ENCODE data around the gene KLC4. TPM values are rescaled to one million over a fixed set of nuclear protein-coding genes. Genes with fewer than 3 reads are reported as not detected.

The KLC4 gene
- total RNA-seq, 4 donors from 2014 or later = 18.0 to 43.4 (median 30.2) TPM

DNA sequence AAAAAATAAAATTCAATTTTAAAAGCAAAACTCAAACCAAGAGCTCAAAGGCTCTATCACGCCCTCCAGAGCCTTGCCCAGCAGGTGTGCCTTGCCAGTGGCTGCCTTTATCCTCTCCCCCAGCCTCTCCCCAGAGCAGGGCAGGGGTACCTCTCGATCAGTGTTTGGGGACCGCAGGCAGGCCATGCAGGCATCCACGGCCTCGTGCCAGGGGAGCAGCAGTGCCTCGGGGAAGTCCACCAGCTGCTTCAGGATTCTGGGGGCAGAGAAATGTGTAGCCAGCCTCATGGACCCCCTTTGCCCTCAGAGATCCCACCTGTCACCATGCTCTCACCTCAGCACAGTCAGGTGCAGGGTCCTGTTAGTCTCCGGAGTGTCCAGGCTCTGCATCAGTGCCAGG lies 11.4 kb upstream of the KLC4 start:
- ATAC-seq = no peak
- TF ChIP-seq POLR2A (IDR thresholded peaks at IDR 0.05) = no peak
- no peak for TF ChIP-seq POLR2AphosphoS5 (IDR thresholded peaks at IDR 0.05)
- TF ChIP-seq EP300 (IDR thresholded peaks at IDR 0.05) = no peak
- TF ChIP-seq CTCF (IDR thresholded peaks at IDR 0.05) = no peak
- no peaks in the 10 kb centered on the region for H3K9me3 ChIP-seq
- H3K27me3 ChIP-seq = no peaks in the 10 kb centered on the region
- H3K4me1 ChIP-seq = peaks cover 0 to 12% (median 2%) of the 10 kb centered on the region in 3 donors
- peaks cover 0 to 82% of the 10 kb centered on the region in 2 donors for H3K36me3 ChIP-seq
- 62 to 81% methylated on average over 2 to 5 of the region's 7 CpGs for WGBS, 2 donors (ENCODE audit: low coverage in 1 of 2)
- H3K27ac ChIP-seq = no peak overlapping the region
- no peak overlapping the region for H3K4me3 ChIP-seq

- ATAC-seq = no peak
- H3K27me3 ChIP-seq = no peaks in the 10 kb centered on the region
- H3K36me3 ChIP-seq = peaks cover 0 to 65% of the 10 kb centered on the region in 2 donors
- TF ChIP-seq POLR2AphosphoS5 (IDR thresholded peaks at IDR 0.05) (no peak), EP300 (IDR thresholded peaks at IDR 0.05) (no peak), POLR2A (IDR thresholded peaks at IDR 0.05) (no peak), CTCF (IDR thresholded peaks at IDR 0.05) (no peak)
- H3K27ac ChIP-seq = no peak overlapping the region
- H3K4me3 ChIP-seq = no peak overlapping the region
- peaks cover 0 to 28% (median 9%) of the 10 kb centered on the region in 3 donors for H3K4me1 ChIP-seq
- no CpG with 5 or more reads among the region's 17 CpGs for WGBS, 2 donors (ENCODE audit: low coverage in 1 of 2)
- H3K9me3 ChIP-seq = no peaks in the 10 kb centered on the region
These were observed 8.4 kb upstream of the KLC4 start for GRCh38 chr6:43050981-43051380.

DNA sequence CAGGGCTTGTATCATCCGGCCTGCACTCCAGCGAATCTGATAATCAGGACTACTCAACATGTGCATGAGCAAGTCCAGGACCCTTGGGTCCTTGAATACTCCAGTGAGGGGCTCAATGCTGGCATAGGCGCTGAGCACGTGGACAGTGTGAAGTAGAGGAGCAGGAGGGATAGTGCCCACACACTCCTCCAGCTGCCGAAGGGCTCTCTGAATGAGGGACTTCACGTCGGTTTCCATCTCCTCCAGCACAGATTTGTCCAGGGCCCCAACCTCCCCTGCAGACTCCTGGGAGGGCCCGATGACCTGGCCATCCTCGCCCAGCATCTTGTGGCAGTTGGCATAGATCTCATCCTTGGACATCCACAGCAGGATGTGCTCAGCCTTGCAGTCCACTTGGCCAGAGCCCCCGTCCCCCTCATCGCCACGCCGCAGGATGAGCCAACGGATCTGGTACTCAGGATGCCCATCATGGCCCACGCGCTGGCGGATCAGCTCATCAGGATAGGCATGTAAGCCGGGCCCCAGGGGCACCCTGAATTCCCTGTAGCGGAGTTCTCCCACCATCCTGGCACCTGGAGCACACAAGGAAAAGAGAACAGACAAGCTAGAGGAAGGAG lies 7.1 kb upstream of the KLC4 start:
- 100% methylated on average over 5 of the region's 19 CpGs; no CpG with 5 or more reads in 1 of the 2 donors for WGBS, 2 donors (ENCODE audit: low coverage in 1 of 2)
- no peaks in the 10 kb centered on the region for H3K27me3 ChIP-seq
- H3K27ac ChIP-seq = peak overlapping the region in 3 of 4 donors; percentile 88 to 95 (median 93)
- H3K36me3 ChIP-seq = peaks cover 0 to 65% of the 10 kb centered on the region in 2 donors
- peaks cover 0 to 28% (median 9%) of the 10 kb centered on the region in 3 donors for H3K4me1 ChIP-seq
- TF ChIP-seq CTCF (IDR thresholded peaks at IDR 0.05) (no peak), POLR2AphosphoS5 (IDR thresholded peaks at IDR 0.05) (no peak), EP300 (IDR thresholded peaks at IDR 0.05) (no peak)
- ATAC-seq = no peak
- no peaks in the 10 kb centered on the region for H3K9me3 ChIP-seq
- H3K4me3 ChIP-seq = no peak overlapping the region

GRCh38 chr6:43052842-43053544 lies 6.4 kb upstream of the KLC4 start:
- Histone ChIP-seq H3K27ac (peak overlapping the region; percentile 76 to 95 (median 90)), H3K36me3 (peaks cover 0 to 64% of the 10 kb centered on the region in 2 donors), H3K27me3 (no peaks in the 10 kb centered on the region), H3K4me1 (peaks cover 0 to 34% (median 9%) of the 10 kb centered on the region in 3 donors), H3K9me3 (no peaks in the 10 kb centered on the region), H3K4me3 (peak overlapping the region; percentile 77 to 79)
- peak; percentile 7 for ATAC-seq
- TF ChIP-seq POLR2AphosphoS5 (IDR thresholded peaks at IDR 0.05) = no peak
- TF ChIP-seq POLR2A (IDR thresholded peaks at IDR 0.05) = no peak
- TF ChIP-seq CTCF (IDR thresholded peaks at IDR 0.05) = no peak
- no peak for TF ChIP-seq EP300 (IDR thresholded peaks at IDR 0.05)
- WGBS, 2 donors (ENCODE audit: low coverage in 1 of 2) = 23% methylated on average over 12 to 15 of the region's 22 CpGs

Measured in gastroesophageal sphincter (tissue), 4 donors.